ENCODE data around the gene COL1A1. TPM values are rescaled to one million over a fixed set of nuclear protein-coding genes. Genes with fewer than 3 reads are reported as not detected.

Gene COL1A1
- total RNA-seq, 2 experiments from 2014 or later: not detected

- H3K27ac ChIP-seq (ENCODE audit: low read depth, low read length, poor library complexity, severe bottlenecking): no peak overlapping the region
- no peaks in the 10 kb centered on the region for H3K79me2 ChIP-seq (ENCODE audit: insufficient read depth, low read depth, low read length)
- no peak overlapping the region for H2AFZ ChIP-seq (ENCODE audit: low read length)
- intact Hi-C loops (cut with micrococcal nuclease; ENCODE audit: unreplicated experiment): no loop called here
- peaks cover 12% of the 10 kb centered on the region for H3K4me1 ChIP-seq (ENCODE audit: insufficient read depth, low read length, poor library complexity, severe bottlenecking)
- no peak overlapping the region for H3K4me2 ChIP-seq (ENCODE audit: low read length)
- TF ChIP-seq EZH2phosphoT487 (IDR thresholded peaks at IDR 0.05; ENCODE audit: borderline replicate concordance, low read depth, low read length): no peak
- TF ChIP-seq, protein P1, sequence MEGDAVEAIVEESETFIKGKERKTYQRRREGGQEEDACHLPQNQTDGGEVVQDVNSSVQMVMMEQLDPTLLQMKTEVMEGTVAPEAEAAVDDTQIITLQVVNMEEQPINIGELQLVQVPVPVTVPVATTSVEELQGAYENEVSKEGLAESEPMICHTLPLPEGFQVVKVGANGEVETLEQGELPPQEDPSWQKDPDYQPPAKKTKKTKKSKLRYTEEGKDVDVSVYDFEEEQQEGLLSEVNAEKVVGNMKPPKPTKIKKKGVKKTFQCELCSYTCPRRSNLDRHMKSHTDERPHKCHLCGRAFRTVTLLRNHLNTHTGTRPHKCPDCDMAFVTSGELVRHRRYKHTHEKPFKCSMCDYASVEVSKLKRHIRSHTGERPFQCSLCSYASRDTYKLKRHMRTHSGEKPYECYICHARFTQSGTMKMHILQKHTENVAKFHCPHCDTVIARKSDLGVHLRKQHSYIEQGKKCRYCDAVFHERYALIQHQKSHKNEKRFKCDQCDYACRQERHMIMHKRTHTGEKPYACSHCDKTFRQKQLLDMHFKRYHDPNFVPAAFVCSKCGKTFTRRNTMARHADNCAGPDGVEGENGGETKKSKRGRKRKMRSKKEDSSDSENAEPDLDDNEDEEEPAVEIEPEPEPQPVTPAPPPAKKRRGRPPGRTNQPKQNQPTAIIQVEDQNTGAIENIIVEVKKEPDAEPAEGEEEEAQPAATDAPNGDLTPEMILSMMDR (conservative IDR thresholded peaks at IDR 0.05; ENCODE audit: low read length): no peak
- H4K20me1 ChIP-seq (ENCODE audit: insufficient read depth, low read length): no peaks in the 10 kb centered on the region
- no peak overlapping the region for H3K4me3 ChIP-seq (ENCODE audit: low read depth, low read length, poor library complexity, severe bottlenecking)
- H3K9me2 ChIP-seq (ENCODE audit: insufficient read depth, low read length): no peaks in the 10 kb centered on the region
- POLR2A ChIA-PET: no interaction called here
- DNase-seq (ENCODE audit: low spot score): no peak
- CTCF ChIA-PET (ENCODE audit: unreplicated experiment): interaction anchor here (1.1 kb wide), 1 partner anchor 23 kb away, joined by 10 read pairs; no protein-coding TSS in a partner anchor
- H3K36me3 ChIP-seq (ENCODE audit: insufficient read depth, low read length): no peaks in the 10 kb centered on the region
- BruUV-seq (replicated peaks): no TSS peak
- no peaks in the 10 kb centered on the region for H3K9me3 ChIP-seq (ENCODE audit: low read length)
Measured at GRCh38 chr17:50176559-50177357, 24.7 kb downstream of the COL1A1 start.

DNA sequence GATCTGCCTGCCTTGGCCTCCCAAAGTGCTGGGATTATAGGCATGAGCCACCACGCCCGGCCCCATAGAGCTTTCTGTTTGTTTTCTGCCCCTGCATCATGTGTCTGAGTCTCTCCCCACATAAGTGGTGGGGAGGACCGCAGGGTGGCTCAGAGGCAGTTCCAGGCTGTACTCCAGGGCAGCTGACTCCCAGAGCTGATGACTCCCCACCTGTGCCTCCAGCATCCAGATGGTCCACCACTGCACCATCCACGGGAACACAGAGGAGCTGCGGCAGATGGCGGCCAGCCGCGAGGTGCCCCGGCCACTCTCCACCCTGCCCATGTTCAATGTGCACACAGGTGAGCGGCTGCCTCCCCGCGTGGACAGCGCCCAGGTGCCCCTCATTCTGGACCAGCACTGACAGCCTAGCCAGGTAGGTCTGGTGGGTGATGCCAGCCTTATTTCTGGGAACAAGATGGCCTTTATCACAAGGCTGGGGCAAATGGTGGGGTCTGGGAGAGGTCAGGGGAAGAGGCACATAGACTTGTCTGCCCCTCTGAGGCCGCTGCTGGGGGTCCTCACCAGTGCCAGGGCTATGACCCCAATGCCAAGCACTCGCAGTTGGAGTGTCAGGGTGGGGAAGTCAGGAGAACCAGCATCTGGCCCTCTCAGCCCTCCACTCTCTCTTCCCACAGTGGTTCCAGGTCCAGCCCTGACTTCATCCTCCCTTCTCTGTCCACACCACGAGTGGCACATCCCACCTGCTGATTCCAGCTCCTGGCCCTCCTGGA is 26.2 kb downstream of the COL1A1 start:
- no peak for DNase-seq (ENCODE audit: low spot score)
- H3K36me3 ChIP-seq (ENCODE audit: insufficient read depth, low read length): no peaks in the 10 kb centered on the region
- POLR2A ChIA-PET: no interaction called here
- intact Hi-C loops (cut with micrococcal nuclease; ENCODE audit: unreplicated experiment): no loop called here
- peaks cover 9% of the 10 kb centered on the region for H3K4me1 ChIP-seq (ENCODE audit: insufficient read depth, low read length, poor library complexity, severe bottlenecking)
- H3K79me2 ChIP-seq (ENCODE audit: insufficient read depth, low read depth, low read length): no peaks in the 10 kb centered on the region
- TF ChIP-seq, protein P1 (conservative IDR thresholded peaks at IDR 0.05; ENCODE audit: low read length): no peak
- TF ChIP-seq EZH2phosphoT487 (IDR thresholded peaks at IDR 0.05; ENCODE audit: borderline replicate concordance, low read depth, low read length): no peak
- H2AFZ ChIP-seq (ENCODE audit: low read length): no peak overlapping the region
- H4K20me1 ChIP-seq (ENCODE audit: insufficient read depth, low read length): no peaks in the 10 kb centered on the region
- no peaks in the 10 kb centered on the region for H3K9me2 ChIP-seq (ENCODE audit: insufficient read depth, low read length)
- H3K9me3 ChIP-seq (ENCODE audit: low read length): no peaks in the 10 kb centered on the region
- H3K27ac ChIP-seq (ENCODE audit: low read depth, low read length, poor library complexity, severe bottlenecking): no peak overlapping the region
- no peak overlapping the region for H3K4me2 ChIP-seq (ENCODE audit: low read length)
- H3K4me3 ChIP-seq (ENCODE audit: low read depth, low read length, poor library complexity, severe bottlenecking): no peak overlapping the region
- CTCF ChIA-PET (ENCODE audit: unreplicated experiment): no interaction called here
- BruUV-seq (replicated peaks): no TSS peak

GRCh38 chr17:50174444-50174843 is 27.0 kb downstream of the COL1A1 start:
- Histone ChIP-seq H3K9me2 (ENCODE audit: insufficient read depth, low read length) (no peaks in the 10 kb centered on the region), H3K4me3 (ENCODE audit: low read depth, low read length, poor library complexity, severe bottlenecking) (no peak overlapping the region), H3K4me2 (ENCODE audit: low read length) (no peak overlapping the region), H3K9me3 (ENCODE audit: low read length) (no peaks in the 10 kb centered on the region), H3K27ac (ENCODE audit: low read depth, low read length, poor library complexity, severe bottlenecking) (no peak overlapping the region), H3K36me3 (ENCODE audit: insufficient read depth, low read length) (no peaks in the 10 kb centered on the region), H3K4me1 (ENCODE audit: insufficient read depth, low read length, poor library complexity, severe bottlenecking) (peaks cover 9% of the 10 kb centered on the region), H2AFZ (ENCODE audit: low read length) (no peak overlapping the region), H4K20me1 (ENCODE audit: insufficient read depth, low read length) (no peaks in the 10 kb centered on the region), H3K79me2 (ENCODE audit: insufficient read depth, low read depth, low read length) (no peaks in the 10 kb centered on the region)
- ChIA-PET POLR2A (no interaction called here), CTCF (ENCODE audit: unreplicated experiment) (no interaction called here)
- no TSS peak for BruUV-seq (replicated peaks)
- intact Hi-C loops (cut with micrococcal nuclease; ENCODE audit: unreplicated experiment): no loop called here
- no peak for DNase-seq (ENCODE audit: low spot score)
- no peak for TF ChIP-seq EZH2phosphoT487 (IDR thresholded peaks at IDR 0.05; ENCODE audit: borderline replicate concordance, low read depth, low read length)
- TF ChIP-seq, protein P1 (conservative IDR thresholded peaks at IDR 0.05; ENCODE audit: low read length): no peak

Data from OCI-LY7 (cell line).